Myometrial cell (primary cell): Measurements from ENCODE around the gene GYPC. TPM values are rescaled to one million over a fixed set of nuclear protein-coding genes. Genes with fewer than 3 reads are reported as not detected.

Source experiments
- total RNA-seq: library from RNA; depleted of rRNA; stranded (reverse); fragments of >200 nt; gene quantifications from 2 replicates; pipeline ENCODE4 v1.2.3, GENCODE V29; 2015

Gene GYPC
- total RNA-seq: 71.8 and 93.1 TPM in 2 replicates

GRCh38 chr2:126655500-126656430, at the start of gene GYPC:
GYPC (plus strand) TSS chr2:126656158; CDS start chr2:126656264, 106 bp downstream.

Other genes starting within 250 kb of the GYPC start
- not detected in 2 replicates for gene TEX51, start 242.7 kb downstream of the GYPC start, total RNA-seq